Muscle layer of colon (tissue), 2 donors: ENCODE measurements around the gene CTH.
"Not testable (repeated sequence)": the region's sequence is repeated elsewhere in the genome, so short reads cannot be mapped to it uniquely, and the experiment has no call there.

Experiments used
- H3K27ac ChIP-seq: one replicate; pipeline ENCODE4 v1.7.0; 2013; ENCODE audit warnings: low read depth, mild to moderate bottlenecking, low read length, moderate library complexity
- H3K27me3 ChIP-seq, 2 donors: one replicate each; pipeline ENCODE4 v1.7.0; 2013; ENCODE audit warnings: low read length in 2 of 2, mild to moderate bottlenecking in 2 of 2; ENCODE audit not compliant: insufficient read depth in 2 of 2, control insufficient read depth in 1 of 2
- H3K36me3 ChIP-seq: one replicate; pipeline ENCODE4 v1.7.0; 2013; ENCODE audit warnings: mild to moderate bottlenecking, low read length; ENCODE audit not compliant: insufficient read depth
- H3K4me1 ChIP-seq: one replicate; pipeline ENCODE4 v1.7.0; 2013; ENCODE audit warnings: mild to moderate bottlenecking, low read length; ENCODE audit not compliant: insufficient read depth
- H3K4me3 ChIP-seq, 2 donors: one replicate each; pipeline ENCODE4 v1.7.0; 2013; ENCODE audit warnings: low read length in 2 of 2, low read depth in 1 of 2, mild to moderate bottlenecking in 1 of 2, moderate library complexity in 1 of 2
- H3K9ac ChIP-seq: one replicate; pipeline ENCODE4 v1.7.0; 2013; ENCODE audit warnings: low read length
- H3K9me3 ChIP-seq: one replicate; pipeline ENCODE4 v1.7.0; 2013; ENCODE audit warnings: mild to moderate bottlenecking, low read length
- donor health status: abdominal sarcoma.
- donor health status: Adenocarcinoma of cecum.

CTH gene

GRCh38 chr1:70411360-70411844, 334 bp downstream of the CTH start:
- no peaks in the 10 kb centered on the region for H3K36me3 ChIP-seq
- H3K27me3 ChIP-seq = no peaks in the 10 kb centered on the region
- H3K9ac ChIP-seq = peak overlapping the region; percentile 86
- H3K4me3 ChIP-seq = peak overlapping the region; percentile 78 to 79
- no peaks in the 10 kb centered on the region for H3K9me3 ChIP-seq
- H3K27ac ChIP-seq = peak overlapping the region; percentile 71
- H3K4me1 ChIP-seq = peaks cover 8% of the 10 kb centered on the region

GRCh38 chr1:70415882-70416281, 4.8 kb downstream of the CTH start:
- Histone ChIP-seq H3K9ac (no peak overlapping the region), H3K27me3 (no peaks in the 10 kb centered on the region), H3K27ac (no peak overlapping the region), H3K36me3 (no peaks in the 10 kb centered on the region), H3K9me3 (no peaks in the 10 kb centered on the region), H3K4me3 (no peak overlapping the region), H3K4me1 (peaks cover 4% of the 10 kb centered on the region)

GRCh38 chr1:70418973-70419734, 8.1 kb downstream of the CTH start:
- not testable (repeated sequence) for H3K4me1 ChIP-seq, H3K27ac ChIP-seq, H3K4me3 ChIP-seq, H3K36me3 ChIP-seq, H3K9me3 ChIP-seq, H3K27me3 ChIP-seq, H3K9ac ChIP-seq

GRCh38 chr1:70420320-70420719, 9.3 kb downstream of the CTH start:
- H3K27ac ChIP-seq = no peak overlapping the region
- no peaks in the 10 kb centered on the region for H3K36me3 ChIP-seq
- H3K9me3 ChIP-seq = no peaks in the 10 kb centered on the region
- H3K9ac ChIP-seq = no peak overlapping the region
- no peak overlapping the region for H3K4me3 ChIP-seq
- no peaks in the 10 kb centered on the region for H3K27me3 ChIP-seq
- H3K4me1 ChIP-seq = no peaks in the 10 kb centered on the region

- Histone ChIP-seq H3K4me3 (no peak overlapping the region), H3K4me1 (no peaks in the 10 kb centered on the region), H3K27me3 (no peaks in the 10 kb centered on the region), H3K9me3 (no peaks in the 10 kb centered on the region), H3K27ac (no peak overlapping the region), H3K36me3 (no peaks in the 10 kb centered on the region), H3K9ac (no peak overlapping the region)
Observed at GRCh38 chr1:70426154-70427131, 15.4 kb downstream of the CTH start.

GRCh38 chr1:70427976-70428375, 16.9 kb downstream of the CTH start:
- H3K9me3 ChIP-seq = no peaks in the 10 kb centered on the region
- no peak overlapping the region for H3K9ac ChIP-seq
- H3K27me3 ChIP-seq = no peaks in the 10 kb centered on the region
- H3K4me3 ChIP-seq = no peak overlapping the region
- no peak overlapping the region for H3K27ac ChIP-seq
- H3K36me3 ChIP-seq = no peaks in the 10 kb centered on the region
- H3K4me1 ChIP-seq = no peaks in the 10 kb centered on the region

- no peaks in the 10 kb centered on the region for H3K9me3 ChIP-seq
- H3K27me3 ChIP-seq = no peaks in the 10 kb centered on the region
- H3K36me3 ChIP-seq = peaks cover 7% of the 10 kb centered on the region
- H3K4me3 ChIP-seq = no peak overlapping the region
- H3K27ac ChIP-seq = no peak overlapping the region
- H3K4me1 ChIP-seq = no peaks in the 10 kb centered on the region
- no peak overlapping the region for H3K9ac ChIP-seq
Observed at GRCh38 chr1:70429219-70429618, 18.2 kb downstream of the CTH start.

- H3K27me3 ChIP-seq = no peaks in the 10 kb centered on the region
- H3K27ac ChIP-seq = no peak overlapping the region
- H3K9me3 ChIP-seq = no peaks in the 10 kb centered on the region
- H3K4me1 ChIP-seq = no peaks in the 10 kb centered on the region
- H3K4me3 ChIP-seq = no peak overlapping the region
- H3K9ac ChIP-seq = no peak overlapping the region
- peaks cover 8% of the 10 kb centered on the region for H3K36me3 ChIP-seq
Observed at GRCh38 chr1:70429757-70430156, 18.7 kb downstream of the CTH start.

- H3K27ac ChIP-seq = no peak overlapping the region
- H3K36me3 ChIP-seq = peaks cover 8% of the 10 kb centered on the region
- H3K4me1 ChIP-seq = no peaks in the 10 kb centered on the region
- no peaks in the 10 kb centered on the region for H3K9me3 ChIP-seq
- H3K4me3 ChIP-seq = no peak overlapping the region
- no peak overlapping the region for H3K9ac ChIP-seq
- H3K27me3 ChIP-seq = no peaks in the 10 kb centered on the region
Observed at GRCh38 chr1:70431317-70431716, 20.2 kb downstream of the CTH start.

- no peaks in the 10 kb centered on the region for H3K9me3 ChIP-seq
- peaks cover 8% of the 10 kb centered on the region for H3K36me3 ChIP-seq
- H3K27me3 ChIP-seq = no peaks in the 10 kb centered on the region
- no peaks in the 10 kb centered on the region for H3K4me1 ChIP-seq
- H3K27ac ChIP-seq = no peak overlapping the region
- no peak overlapping the region for H3K9ac ChIP-seq
- no peak overlapping the region for H3K4me3 ChIP-seq
Observed at GRCh38 chr1:70431874-70432273, 20.8 kb downstream of the CTH start.

GRCh38 chr1:70434253-70434859, 23.3 kb downstream of the CTH start:
- H3K9ac ChIP-seq = no peak overlapping the region
- H3K36me3 ChIP-seq = peaks cover 8% of the 10 kb centered on the region
- no peaks in the 10 kb centered on the region for H3K4me1 ChIP-seq
- H3K27me3 ChIP-seq = no peaks in the 10 kb centered on the region
- H3K4me3 ChIP-seq = no peak overlapping the region
- no peaks in the 10 kb centered on the region for H3K9me3 ChIP-seq
- H3K27ac ChIP-seq = no peak overlapping the region
